Nephron (organoid): ENCODE results near the gene ALDH4A1.

Experiments used
- H3K27ac Mint-ChIP-seq, 3 experiments: 2 replicates each; pipeline ENCODE4 v1.8.0; 2020; ENCODE audit warnings: mixed read lengths in 3 of 3, mild to moderate bottlenecking in 2 of 3, moderate library complexity in 1 of 3
- H3K27me3 Mint-ChIP-seq: 2 replicates; pipeline ENCODE4 v1.8.0; 2021; ENCODE audit warnings: low read depth, mild to moderate bottlenecking, moderate library complexity, mixed read lengths
- H3K36me3 Mint-ChIP-seq: 2 replicates; pipeline ENCODE4 v1.8.0; 2020; ENCODE audit warnings: low read depth, mixed read lengths
- H3K4me1 Mint-ChIP-seq: 2 replicates; pipeline ENCODE4 v1.8.0; 2020; ENCODE audit warnings: mixed read lengths
- H3K4me3 Mint-ChIP-seq, 3 experiments: 2 replicates each; pipeline ENCODE4 v1.8.0; 2020; ENCODE audit warnings: mild to moderate bottlenecking in 3 of 3, mixed read lengths in 3 of 3, moderate library complexity in 2 of 3
- H3K9me3 Mint-ChIP-seq: 2 replicates; pipeline ENCODE4 v1.8.0; 2020; ENCODE audit warnings: mixed read lengths
- TF ChIP-seq, protein P1 (sequence below), 3 experiments: fragments of 200-600 bp; sonication (generic); IDR thresholded peaks; one replicate each; pipeline ENCODE4 v1.5.0; 2021; ENCODE audit warnings: antibody characterized with exemption in 3 of 3; ENCODE audit not compliant: unreplicated experiment in 3 of 3

The ALDH4A1 gene, protein sequence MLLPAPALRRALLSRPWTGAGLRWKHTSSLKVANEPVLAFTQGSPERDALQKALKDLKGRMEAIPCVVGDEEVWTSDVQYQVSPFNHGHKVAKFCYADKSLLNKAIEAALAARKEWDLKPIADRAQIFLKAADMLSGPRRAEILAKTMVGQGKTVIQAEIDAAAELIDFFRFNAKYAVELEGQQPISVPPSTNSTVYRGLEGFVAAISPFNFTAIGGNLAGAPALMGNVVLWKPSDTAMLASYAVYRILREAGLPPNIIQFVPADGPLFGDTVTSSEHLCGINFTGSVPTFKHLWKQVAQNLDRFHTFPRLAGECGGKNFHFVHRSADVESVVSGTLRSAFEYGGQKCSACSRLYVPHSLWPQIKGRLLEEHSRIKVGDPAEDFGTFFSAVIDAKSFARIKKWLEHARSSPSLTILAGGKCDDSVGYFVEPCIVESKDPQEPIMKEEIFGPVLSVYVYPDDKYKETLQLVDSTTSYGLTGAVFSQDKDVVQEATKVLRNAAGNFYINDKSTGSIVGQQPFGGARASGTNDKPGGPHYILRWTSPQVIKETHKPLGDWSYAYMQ

DNA sequence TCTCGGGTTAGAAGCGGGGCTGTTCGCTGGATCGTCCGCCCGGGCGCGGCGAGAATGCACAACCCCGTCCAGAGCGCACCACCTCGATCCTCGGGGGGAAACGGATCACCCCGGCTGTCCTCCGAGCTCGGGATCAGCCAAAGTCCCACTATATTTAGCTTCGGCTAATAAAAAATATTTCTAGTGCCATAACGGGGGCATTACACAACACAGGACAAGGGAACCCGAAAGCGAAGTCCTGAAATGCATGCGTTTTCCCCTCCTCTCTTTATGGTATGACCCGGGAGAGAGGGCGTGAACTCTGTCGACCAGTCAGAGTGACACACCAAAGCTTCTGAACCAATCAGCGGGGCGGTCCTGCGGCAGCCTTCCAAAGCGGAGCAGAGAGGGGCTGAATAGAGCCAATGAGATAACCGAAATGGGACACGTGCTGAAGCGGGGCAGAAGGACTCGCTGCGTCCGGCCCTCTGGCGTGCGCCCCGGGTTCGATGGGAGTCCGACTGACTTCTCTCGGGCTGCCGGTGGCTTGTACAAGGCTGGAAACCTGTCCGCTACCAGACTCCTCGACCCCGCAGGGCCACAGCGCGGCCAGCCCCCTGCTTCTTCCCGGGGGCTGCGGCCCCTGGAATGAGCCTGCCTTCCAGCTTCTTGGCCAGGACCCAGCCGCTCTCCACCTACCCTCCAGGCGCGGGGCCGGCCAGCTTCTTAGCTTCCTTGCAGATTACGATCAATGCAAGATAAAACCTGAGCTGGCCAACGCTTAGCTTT, at the start of gene ALDH4A1:
Gene ALDH4A1, minus strand, starts transcription at position 33 of the 768 bp plus-strand sequence. Its CDS starts 32 bp downstream, at position 1.
- peaks cover 74% of the 10 kb centered on the region for H3K4me1 Mint-ChIP-seq
- TF ChIP-seq, protein P1, sequence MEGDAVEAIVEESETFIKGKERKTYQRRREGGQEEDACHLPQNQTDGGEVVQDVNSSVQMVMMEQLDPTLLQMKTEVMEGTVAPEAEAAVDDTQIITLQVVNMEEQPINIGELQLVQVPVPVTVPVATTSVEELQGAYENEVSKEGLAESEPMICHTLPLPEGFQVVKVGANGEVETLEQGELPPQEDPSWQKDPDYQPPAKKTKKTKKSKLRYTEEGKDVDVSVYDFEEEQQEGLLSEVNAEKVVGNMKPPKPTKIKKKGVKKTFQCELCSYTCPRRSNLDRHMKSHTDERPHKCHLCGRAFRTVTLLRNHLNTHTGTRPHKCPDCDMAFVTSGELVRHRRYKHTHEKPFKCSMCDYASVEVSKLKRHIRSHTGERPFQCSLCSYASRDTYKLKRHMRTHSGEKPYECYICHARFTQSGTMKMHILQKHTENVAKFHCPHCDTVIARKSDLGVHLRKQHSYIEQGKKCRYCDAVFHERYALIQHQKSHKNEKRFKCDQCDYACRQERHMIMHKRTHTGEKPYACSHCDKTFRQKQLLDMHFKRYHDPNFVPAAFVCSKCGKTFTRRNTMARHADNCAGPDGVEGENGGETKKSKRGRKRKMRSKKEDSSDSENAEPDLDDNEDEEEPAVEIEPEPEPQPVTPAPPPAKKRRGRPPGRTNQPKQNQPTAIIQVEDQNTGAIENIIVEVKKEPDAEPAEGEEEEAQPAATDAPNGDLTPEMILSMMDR (IDR thresholded peaks at IDR 0.05; ENCODE audit: unreplicated experiment in 3 of 3) = no peak

DNA sequence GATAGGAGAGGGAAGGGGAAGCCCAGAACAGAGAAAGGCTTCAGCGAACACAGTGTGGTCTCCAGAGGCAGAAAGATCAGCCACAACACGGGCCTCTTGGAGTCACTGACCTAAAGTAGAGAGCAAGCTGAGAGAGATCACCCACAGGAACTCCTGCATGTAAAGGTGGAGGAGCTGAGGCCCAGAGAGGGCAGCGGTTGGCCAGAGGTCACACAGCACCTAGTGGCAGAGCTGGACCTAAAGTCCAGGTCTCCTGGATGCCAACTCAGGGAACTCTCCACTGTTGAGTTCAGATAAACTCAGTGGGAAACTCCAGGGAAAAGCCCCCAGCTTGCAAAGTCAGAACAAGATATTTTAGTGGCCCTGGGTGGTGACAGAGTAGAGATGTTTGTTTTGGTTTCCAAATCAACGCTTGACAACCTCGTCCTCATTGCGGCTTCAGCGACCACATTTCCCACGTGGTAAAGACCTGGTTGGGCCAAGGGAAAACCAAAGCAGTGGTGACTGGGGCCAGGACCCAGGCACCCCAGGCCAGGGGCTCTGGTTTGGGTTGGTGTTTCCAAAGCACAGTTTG, 49.5 kb upstream of the ALDH4A1 start:
- no peaks in the 10 kb centered on the region for H3K36me3 Mint-ChIP-seq
- peaks cover 76% of the 10 kb centered on the region for H3K4me1 Mint-ChIP-seq
- peak overlapping the region; percentile 73 to 98 (median 98) for H3K27ac Mint-ChIP-seq
- H3K4me3 Mint-ChIP-seq = peak overlapping the region; percentile 37 to 55 (median 40)
- TF ChIP-seq, protein P1 (IDR thresholded peaks at IDR 0.05; ENCODE audit: unreplicated experiment in 3 of 3) = no peak
- no peaks in the 10 kb centered on the region for H3K9me3 Mint-ChIP-seq
- H3K27me3 Mint-ChIP-seq = peaks cover 32% of the 10 kb centered on the region

More for the DNA sequence above, at the start of gene ALDH4A1:
- Mint-ChIP-seq H3K4me3 (peak within 1 kb of the TSS; percentile 98 to 99 (median 98)), H3K9me3 (no peaks in the 10 kb centered on the region), H3K27me3 (peaks cover 4% of the 10 kb centered on the region), H3K36me3 (peaks cover under 1% of the 10 kb centered on the region), H3K27ac (peak within 1 kb of the TSS; percentile 100)

DNA sequence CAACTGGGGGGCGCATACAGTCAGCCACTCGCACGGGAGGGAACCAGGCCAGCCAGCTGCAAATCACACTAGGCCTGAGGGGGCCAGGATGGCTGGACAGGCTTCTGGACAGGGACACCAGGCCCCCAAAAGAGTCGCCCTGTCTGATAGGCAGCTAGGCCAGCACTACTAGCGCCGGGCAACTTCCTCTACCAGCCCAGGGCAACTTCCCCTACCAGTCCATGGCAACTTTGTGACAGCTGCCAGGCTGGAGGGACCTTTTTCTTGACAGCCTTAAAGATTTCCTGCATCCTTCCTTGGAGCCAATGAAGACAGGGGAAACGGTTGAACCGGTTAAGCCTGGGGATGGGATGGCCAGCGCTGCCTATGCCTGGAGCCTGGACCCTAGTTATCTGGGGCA, 49.1 kb upstream of the ALDH4A1 start:
- TF ChIP-seq, protein P1 (IDR thresholded peaks at IDR 0.05; ENCODE audit: unreplicated experiment in 3 of 3) = no peak
- Mint-ChIP-seq H3K36me3 (no peaks in the 10 kb centered on the region), H3K4me3 (peak overlapping the region; percentile 37 to 55 (median 40)), H3K9me3 (no peaks in the 10 kb centered on the region), H3K4me1 (peaks cover 80% of the 10 kb centered on the region), H3K27ac (peak overlapping the region; percentile 73 to 98 (median 98)), H3K27me3 (peaks cover 32% of the 10 kb centered on the region)

DNA sequence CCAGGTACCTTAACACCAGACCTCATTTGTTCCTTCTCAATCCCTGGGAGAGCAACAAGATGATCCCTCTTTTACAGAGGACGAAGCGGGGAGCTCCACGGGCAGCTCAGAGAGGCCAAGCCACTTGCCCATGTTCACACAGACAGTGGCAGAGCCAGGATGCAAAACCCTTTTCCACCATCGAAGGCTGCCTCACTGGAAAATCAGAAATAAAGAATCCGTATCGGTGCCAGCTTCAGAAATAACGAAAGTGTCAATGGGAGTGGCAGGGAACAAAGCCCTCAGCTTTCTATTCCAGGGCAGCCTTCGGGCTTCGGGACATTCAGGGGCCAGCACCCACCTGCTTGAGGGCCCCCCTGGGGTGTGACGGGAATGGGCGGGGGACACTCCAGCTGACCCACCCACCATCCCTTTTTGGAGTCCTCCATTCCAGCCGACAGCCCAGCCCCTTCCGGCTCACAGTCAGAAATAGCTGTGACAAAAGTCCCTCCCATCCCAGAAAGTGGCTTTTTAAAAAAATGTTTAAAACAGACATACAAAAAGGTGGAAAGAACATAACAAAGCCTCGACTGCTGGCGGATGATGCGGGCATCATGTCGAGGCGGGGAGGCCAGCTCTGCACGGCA, 48.2 kb upstream of the ALDH4A1 start:
- H3K36me3 Mint-ChIP-seq = no peaks in the 10 kb centered on the region
- H3K4me1 Mint-ChIP-seq = peaks cover 85% of the 10 kb centered on the region
- TF ChIP-seq, protein P1 (IDR thresholded peaks at IDR 0.05; ENCODE audit: unreplicated experiment in 3 of 3) = no peak
- H3K27me3 Mint-ChIP-seq = peaks cover 32% of the 10 kb centered on the region
- H3K4me3 Mint-ChIP-seq = peak overlapping the region; percentile 61 to 73 (median 73)
- peak overlapping the region; percentile 98 to 99 (median 98) for H3K27ac Mint-ChIP-seq
- no peaks in the 10 kb centered on the region for H3K9me3 Mint-ChIP-seq

DNA sequence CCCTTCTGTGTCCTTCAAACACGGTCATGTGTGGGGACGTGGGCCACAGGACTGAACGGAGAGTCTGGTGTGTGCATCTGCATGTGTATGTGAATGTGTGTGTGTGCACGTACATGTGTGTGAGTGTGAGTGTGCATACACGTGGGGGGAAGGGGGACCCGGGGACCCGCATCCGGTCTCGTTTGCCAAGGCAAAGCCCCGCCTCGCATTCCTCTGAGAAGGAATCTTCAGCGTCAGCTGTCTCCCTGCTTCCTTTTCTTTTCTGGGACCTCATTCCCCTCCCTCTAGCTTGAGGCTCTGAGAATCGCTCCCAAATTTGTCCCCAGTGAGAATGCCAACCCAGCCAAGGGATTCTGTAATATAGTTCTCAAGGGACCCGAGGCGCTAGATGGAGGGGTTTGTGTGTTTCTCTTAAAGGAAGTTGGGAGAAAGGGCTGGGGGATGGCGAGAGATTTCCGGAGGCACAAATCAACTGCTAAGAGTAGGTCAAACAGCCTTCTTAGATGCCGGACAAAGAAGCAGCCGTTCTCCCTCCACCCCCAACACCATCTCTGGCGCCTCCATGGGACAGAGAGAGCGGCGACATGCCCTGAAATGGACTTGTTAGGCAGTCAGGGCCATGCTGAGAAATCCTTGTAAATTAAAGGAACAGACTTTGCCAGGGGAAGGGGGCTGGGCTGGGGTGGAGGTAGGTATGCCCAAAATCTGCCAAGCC, 47.5 kb upstream of the ALDH4A1 start:
- Mint-ChIP-seq H3K9me3 (no peaks in the 10 kb centered on the region), H3K4me3 (peak overlapping the region; percentile 61 to 73 (median 73)), H3K27ac (peak overlapping the region; percentile 98 to 99 (median 98)), H3K36me3 (no peaks in the 10 kb centered on the region), H3K27me3 (peaks cover 31% of the 10 kb centered on the region), H3K4me1 (peaks cover 88% of the 10 kb centered on the region)
- TF ChIP-seq, protein P1 (IDR thresholded peaks at IDR 0.05; ENCODE audit: unreplicated experiment in 3 of 3) = no peak
